Spleen (tissue), 7 donors: ENCODE measurements around the gene PTPN14.
A peak's percentile ranks its signal among the peaks of the same experiment; 100 is the strongest.

Source experiments
- POLR2A ChIP-seq, 3 donors: fragments of 450-650 bp; IDR thresholded peaks; one replicate each; pipeline ENCODE4 v1.5.1; 2017; ENCODE audit warnings: antibody characterized with exemption in 3 of 3, mild to moderate bottlenecking in 1 of 3
- POLR2AphosphoS5 ChIP-seq, 3 donors: sonication (generic); formaldehyde crosslinking; IDR thresholded peaks; one replicate each; pipeline ENCODE4 v1.5.1; 2017; ENCODE audit warnings: antibody characterized with exemption in 3 of 3
- TF ChIP-seq, protein P1 (sequence below), 11 experiments: fragments of 200-600 bp in 7 of 11; fragments of 450-650 bp in 4 of 11; sonication (generic) in 4 of 11; IDR thresholded peaks in 8 of 11; conservative IDR thresholded peaks in 3 of 11; 1 replicate in 7 of 11; 2 replicates in 4 of 11; pipeline versions ENCODE4 v1.4.0 to v1.8.0; 2016 to 2021; ENCODE audit warnings: antibody characterized with exemption in 11 of 11, inconsistent platforms in 4 of 11, mild to moderate bottlenecking in 1 of 11
- donor health status: DM: no; HTN: no; CAD: no; lungs with moderate emphysema.
- donor health status: DM: no; HTN: no; CAD: no.
- donor health status: DM: no; HTN: no; CAD: no.

GRCh38 chr1:214584805-214585766 is 33.7 kb upstream of the PTPN14 start:
- TF ChIP-seq, protein P1, sequence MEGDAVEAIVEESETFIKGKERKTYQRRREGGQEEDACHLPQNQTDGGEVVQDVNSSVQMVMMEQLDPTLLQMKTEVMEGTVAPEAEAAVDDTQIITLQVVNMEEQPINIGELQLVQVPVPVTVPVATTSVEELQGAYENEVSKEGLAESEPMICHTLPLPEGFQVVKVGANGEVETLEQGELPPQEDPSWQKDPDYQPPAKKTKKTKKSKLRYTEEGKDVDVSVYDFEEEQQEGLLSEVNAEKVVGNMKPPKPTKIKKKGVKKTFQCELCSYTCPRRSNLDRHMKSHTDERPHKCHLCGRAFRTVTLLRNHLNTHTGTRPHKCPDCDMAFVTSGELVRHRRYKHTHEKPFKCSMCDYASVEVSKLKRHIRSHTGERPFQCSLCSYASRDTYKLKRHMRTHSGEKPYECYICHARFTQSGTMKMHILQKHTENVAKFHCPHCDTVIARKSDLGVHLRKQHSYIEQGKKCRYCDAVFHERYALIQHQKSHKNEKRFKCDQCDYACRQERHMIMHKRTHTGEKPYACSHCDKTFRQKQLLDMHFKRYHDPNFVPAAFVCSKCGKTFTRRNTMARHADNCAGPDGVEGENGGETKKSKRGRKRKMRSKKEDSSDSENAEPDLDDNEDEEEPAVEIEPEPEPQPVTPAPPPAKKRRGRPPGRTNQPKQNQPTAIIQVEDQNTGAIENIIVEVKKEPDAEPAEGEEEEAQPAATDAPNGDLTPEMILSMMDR (IDR thresholded peaks at IDR 0.05 in 8 of 11, conservative IDR thresholded peaks at IDR 0.05 in 3 of 11) = peak in 7 of 11 experiments; percentile 29 to 57 (median 43)
- TF ChIP-seq POLR2A (IDR thresholded peaks at IDR 0.05) (no peak), POLR2AphosphoS5 (IDR thresholded peaks at IDR 0.05) (no peak)
